Smooth muscle cell (in vitro differentiated cells): ENCODE data around the gene MYO6. TPM values are rescaled to one million over a fixed set of nuclear protein-coding genes. Genes with fewer than 3 reads are reported as not detected.
"Not testable (repeated sequence)": the region's sequence is repeated elsewhere in the genome, so short reads cannot be mapped to it uniquely, and the experiment has no call there.

Experiments used
- DNase-seq: peaks from one replicate; lab custom pipeline; 2025; ENCODE audit not compliant: unreplicated experiment; lab: John Stamatoyannopoulos, UW
- H2AFZ ChIP-seq: fragments of 200-600 bp; sonication (generic); 2 replicates; pipeline ENCODE4 v1.6.0; 2016; ENCODE audit warnings: antibody characterized with exemption, low read depth, mild to moderate bottlenecking
- H3F3A ChIP-seq: fragments of 200-600 bp; sonication (generic); 2 replicates; pipeline ENCODE4 v1.6.0; 2017; ENCODE audit warnings: antibody characterized with exemption, low read depth
- H3K27ac ChIP-seq: fragments of 200-600 bp; sonication (generic); 2 replicates; pipeline ENCODE4 v1.5.1; 2016; ENCODE audit warnings: low read depth, mild to moderate bottlenecking
- H3K27me3 ChIP-seq: fragments of 200-600 bp; sonication (generic); 2 replicates; pipeline ENCODE4 v1.6.1; 2016; ENCODE audit warnings: low read depth, mild to moderate bottlenecking
- H3K36me3 ChIP-seq: fragments of 200-600 bp; sonication (generic); 2 replicates; pipeline ENCODE4 v1.5.1; 2016; ENCODE audit warnings: low read depth
- H3K4me1 ChIP-seq: fragments of 200-600 bp; sonication (generic); 2 replicates; pipeline ENCODE4 v1.5.1; 2016; ENCODE audit warnings: low read depth
- H3K4me2 ChIP-seq: fragments of 200-600 bp; sonication (generic); 2 replicates; pipeline ENCODE4 v1.6.0; 2016; ENCODE audit warnings: mild to moderate bottlenecking
- H3K4me3 ChIP-seq: fragments of 200-600 bp; sonication (generic); 2 replicates; pipeline ENCODE4 v1.5.1; 2016; ENCODE audit warnings: mild to moderate bottlenecking
- H3K79me2 ChIP-seq: fragments of 200-600 bp; sonication (generic); 2 replicates; pipeline ENCODE4 v1.6.0; 2016; ENCODE audit warnings: low read depth, mild to moderate bottlenecking
- H3K9ac ChIP-seq: fragments of 200-600 bp; sonication (generic); 2 replicates; pipeline ENCODE4 v1.6.0; 2016; ENCODE audit warnings: low read depth
- H3K9me3 ChIP-seq: fragments of 200-600 bp; sonication (generic); replicated peaks from 2 replicates; pipeline ENCODE4 v1.5.1; 2016; ENCODE audit warnings: low read depth
- H4K20me1 ChIP-seq: fragments of 200-600 bp; sonication (generic); 2 replicates; pipeline ENCODE4 v1.6.0; 2016; ENCODE audit warnings: low read depth
- WGBS: methylation state at CpG from one replicate; pipeline ENCODE4 v1.1.7; 2016; ENCODE audit warnings: low lambda C conversion rate; 5-methylcytosine and 5-hydroxymethylcytosine counted together
- polyA plus RNA-seq: library from polyadenylated mRNA; unstranded; fragments of >200 nt; fragmentation: Nextera tagmentation; extraction: Ambion mirVana; gene quantifications from 2 replicates; pipeline ENCODE4 v1.2.1, GENCODE V29; 2016
- total RNA-seq: library from RNA; depleted of rRNA; stranded (reverse); fragments of >200 nt; gene quantifications from 2 replicates; pipeline ENCODE4 v1.2.3, GENCODE V29; 2014
- TF ChIP-seq, protein P1 (sequence below): fragments of 200-600 bp; sonication (generic); IDR thresholded peaks from 2 replicates; pipeline ENCODE4 v1.5.1; 2017; ENCODE audit warnings: borderline replicate concordance, mild to moderate bottlenecking, antibody characterized with exemption; ENCODE audit not compliant: insufficient read depth, poor library complexity, severe bottlenecking

The MYO6 gene
- total RNA-seq: 18.1 and 22.1 TPM in 2 replicates
- polyA plus RNA-seq: 10.6 and 19.9 TPM in 2 replicates

DNA sequence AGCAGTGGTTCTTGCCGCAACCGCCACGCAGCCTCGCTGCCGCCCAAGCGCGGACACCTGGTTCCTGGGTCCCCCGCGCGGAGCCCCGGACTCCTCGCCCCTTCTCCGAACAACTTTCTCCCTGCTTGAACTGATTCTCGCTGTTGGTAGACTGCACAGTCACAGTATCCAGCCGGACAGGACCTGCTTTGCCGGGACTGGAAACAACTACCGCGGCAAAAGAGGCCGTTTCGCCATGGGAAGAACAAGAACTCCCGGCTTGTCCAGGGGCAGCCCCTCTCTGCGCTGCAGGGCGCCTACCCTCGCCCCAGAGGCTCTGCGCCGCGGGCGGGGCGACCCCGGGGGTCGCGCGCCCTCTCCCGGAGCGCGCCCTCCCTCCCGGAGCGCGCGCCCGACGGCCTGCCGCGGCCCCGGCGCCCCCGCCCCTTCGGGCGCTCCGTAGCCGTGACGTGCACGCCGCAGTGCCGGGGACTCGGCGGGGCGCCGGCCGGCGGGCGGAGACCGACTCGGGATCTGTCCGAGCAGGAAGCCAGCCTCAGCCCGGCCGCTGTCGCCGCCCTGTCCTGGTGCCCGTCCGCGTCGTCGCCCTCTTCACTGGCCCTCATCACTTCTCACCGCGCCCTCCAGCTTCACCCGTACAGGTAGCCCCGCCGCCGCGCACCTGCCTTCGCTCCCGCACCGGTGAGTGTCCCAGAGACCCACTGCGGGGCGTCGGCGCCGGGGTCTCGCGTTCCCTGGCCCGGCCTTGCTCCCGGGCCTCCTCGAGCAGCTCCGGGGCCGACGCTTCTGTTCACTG lies at the start of gene MYO6:
Gene MYO6, plus strand, starts transcription at position 497 of the 796 bp plus-strand sequence. CDS start 68,309 bp downstream, outside the sequence.
- Histone ChIP-seq H3K79me2 (peaks cover 7% of the 10 kb centered on the region), H4K20me1 (no peaks in the 10 kb centered on the region), H3K27ac (peak within 1 kb of the TSS; percentile 75), H3K36me3 (no peaks in the 10 kb centered on the region), H3K9me3 (no peaks in the 10 kb centered on the region), H3K4me2 (peak within 1 kb of the TSS; percentile 98), H3F3A (peaks cover 4% of the 10 kb centered on the region), H3K27me3 (no peaks in the 10 kb centered on the region), H2AFZ (peak within 1 kb of the TSS; percentile 99), H3K4me3 (peak within 1 kb of the TSS; percentile 95), H3K4me1 (peaks cover 4% of the 10 kb centered on the region), H3K9ac (peak within 1 kb of the TSS; percentile 90)
- TF ChIP-seq, protein P1, sequence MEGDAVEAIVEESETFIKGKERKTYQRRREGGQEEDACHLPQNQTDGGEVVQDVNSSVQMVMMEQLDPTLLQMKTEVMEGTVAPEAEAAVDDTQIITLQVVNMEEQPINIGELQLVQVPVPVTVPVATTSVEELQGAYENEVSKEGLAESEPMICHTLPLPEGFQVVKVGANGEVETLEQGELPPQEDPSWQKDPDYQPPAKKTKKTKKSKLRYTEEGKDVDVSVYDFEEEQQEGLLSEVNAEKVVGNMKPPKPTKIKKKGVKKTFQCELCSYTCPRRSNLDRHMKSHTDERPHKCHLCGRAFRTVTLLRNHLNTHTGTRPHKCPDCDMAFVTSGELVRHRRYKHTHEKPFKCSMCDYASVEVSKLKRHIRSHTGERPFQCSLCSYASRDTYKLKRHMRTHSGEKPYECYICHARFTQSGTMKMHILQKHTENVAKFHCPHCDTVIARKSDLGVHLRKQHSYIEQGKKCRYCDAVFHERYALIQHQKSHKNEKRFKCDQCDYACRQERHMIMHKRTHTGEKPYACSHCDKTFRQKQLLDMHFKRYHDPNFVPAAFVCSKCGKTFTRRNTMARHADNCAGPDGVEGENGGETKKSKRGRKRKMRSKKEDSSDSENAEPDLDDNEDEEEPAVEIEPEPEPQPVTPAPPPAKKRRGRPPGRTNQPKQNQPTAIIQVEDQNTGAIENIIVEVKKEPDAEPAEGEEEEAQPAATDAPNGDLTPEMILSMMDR: no peak
- WGBS: under 1% methylated on average over 57 of the region's 97 CpGs
- DNase-seq: peak; percentile 57

DNA sequence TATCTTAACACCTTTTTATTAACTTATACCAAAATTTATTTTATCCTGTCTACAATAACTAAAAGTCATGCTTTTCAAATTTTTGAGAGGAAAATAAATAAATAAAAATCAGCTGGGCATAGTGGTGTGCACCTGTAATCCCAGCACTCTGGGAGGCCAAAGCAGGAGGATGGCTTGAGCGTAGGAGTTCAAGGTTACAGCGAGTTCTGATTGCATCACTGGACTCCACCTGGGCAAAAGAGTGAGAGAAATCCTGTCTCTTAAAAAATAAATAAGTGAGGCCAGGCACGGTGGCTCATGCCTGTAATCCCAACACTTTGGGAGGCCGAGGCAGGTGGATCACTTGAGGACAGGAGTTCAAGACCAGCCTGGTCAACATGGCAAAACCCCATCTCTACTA lies 40.7 kb upstream of the MYO6 start:
- H3K9ac ChIP-seq, H4K20me1 ChIP-seq, H3K4me3 ChIP-seq, H3K27me3 ChIP-seq, H3K9me3 ChIP-seq, H2AFZ ChIP-seq, H3K4me2 ChIP-seq, H3K4me1 ChIP-seq, DNase-seq, H3K36me3 ChIP-seq, H3K27ac ChIP-seq, H3K79me2 ChIP-seq, H3F3A ChIP-seq: not testable (repeated sequence)
- 99% methylated on average over 4 of the region's 4 CpGs for WGBS

DNA sequence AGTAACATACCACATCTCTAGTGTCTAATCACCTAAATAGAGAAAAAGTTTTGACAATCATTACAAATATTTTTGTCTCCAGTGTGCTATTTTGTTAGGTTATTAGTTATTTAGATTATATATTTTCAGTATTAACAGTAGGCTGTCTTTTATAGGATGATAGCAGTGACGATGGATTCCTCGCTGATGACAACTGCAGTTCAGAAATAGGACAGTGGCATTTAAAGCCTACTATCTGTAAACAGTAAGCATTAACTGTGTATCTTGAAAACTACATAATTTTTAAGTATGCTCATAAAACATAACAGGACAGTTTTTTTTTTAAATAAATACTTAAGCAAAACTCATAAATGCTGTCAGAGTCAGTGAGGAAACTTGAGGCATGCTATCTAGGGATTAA lies 37.9 kb upstream of the MYO6 start:
- WGBS: 61% methylated on average over 2 of the region's 2 CpGs
- no peaks in the 10 kb centered on the region for H3F3A ChIP-seq
- no peaks in the 10 kb centered on the region for H3K27me3 ChIP-seq
- no peak overlapping the region for H3K9ac ChIP-seq
- no peaks in the 10 kb centered on the region for H3K4me1 ChIP-seq
- H3K4me3 ChIP-seq: no peak overlapping the region
- no peak overlapping the region for H2AFZ ChIP-seq
- H3K79me2 ChIP-seq: no peaks in the 10 kb centered on the region
- no peak overlapping the region for H3K4me2 ChIP-seq
- H3K36me3 ChIP-seq: peaks cover 17% of the 10 kb centered on the region
- DNase-seq: no peak
- no peaks in the 10 kb centered on the region for H3K9me3 ChIP-seq
- peak overlapping the region; percentile 79 for H3K27ac ChIP-seq
- H4K20me1 ChIP-seq: no peaks in the 10 kb centered on the region
- TF ChIP-seq, protein P1: no peak

DNA sequence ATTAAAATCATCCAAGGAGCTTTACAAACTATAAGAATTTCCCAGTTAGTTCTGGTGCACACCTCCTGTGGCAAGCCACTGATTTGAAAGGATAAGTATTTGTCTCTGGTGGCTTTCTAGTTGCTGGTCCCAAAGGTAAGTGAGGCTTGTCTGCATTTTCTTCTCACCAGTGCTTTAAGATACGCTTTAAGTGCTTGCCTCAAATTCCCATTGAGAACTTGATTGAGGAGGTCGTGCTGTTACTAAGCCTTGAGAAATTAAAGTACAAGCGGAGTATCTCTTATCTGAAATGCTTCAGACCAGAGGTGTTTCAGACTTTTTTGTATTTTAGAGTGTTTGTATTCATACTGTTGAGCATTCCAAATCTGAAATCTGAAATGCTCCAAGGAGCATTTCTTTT lies 29.9 kb upstream of the MYO6 start:
- no peaks in the 10 kb centered on the region for H3F3A ChIP-seq
- H3K4me1 ChIP-seq: no peaks in the 10 kb centered on the region
- H3K9ac ChIP-seq: no peak overlapping the region
- 88% methylated on average over 3 of the region's 3 CpGs for WGBS
- no peak overlapping the region for H3K4me2 ChIP-seq
- peaks cover 7% of the 10 kb centered on the region for H3K36me3 ChIP-seq
- H3K9me3 ChIP-seq: no peaks in the 10 kb centered on the region
- H3K79me2 ChIP-seq: no peaks in the 10 kb centered on the region
- no peak overlapping the region for H2AFZ ChIP-seq
- no peak overlapping the region for H3K4me3 ChIP-seq
- no peak overlapping the region for H3K27ac ChIP-seq
- DNase-seq: no peak
- H3K27me3 ChIP-seq: no peaks in the 10 kb centered on the region
- no peaks in the 10 kb centered on the region for H4K20me1 ChIP-seq
- TF ChIP-seq, protein P1: no peak
